Duodenal mucosa (tissue), 2 donors: ENCODE data around the gene HIVEP1.

Source experiments
- H3K27ac ChIP-seq: one replicate; pipeline ENCODE4 v1.7.0; 2013; ENCODE audit warnings: low read depth, low read length
- H3K27me3 ChIP-seq, 2 donors: one replicate each; pipeline ENCODE4 v1.7.0; 2013; ENCODE audit warnings: low read length in 2 of 2, control low read depth in 1 of 2; ENCODE audit not compliant: insufficient read depth in 2 of 2, control insufficient read depth in 1 of 2
- H3K36me3 ChIP-seq, 2 donors: one replicate each; pipeline ENCODE4 v1.7.0; 2013; ENCODE audit warnings: low read length in 2 of 2, control low read depth in 1 of 2; ENCODE audit not compliant: insufficient read depth in 2 of 2, control insufficient read depth in 1 of 2
- H3K4me1 ChIP-seq, 2 donors: one replicate each; pipeline ENCODE4 v1.7.0; 2013; ENCODE audit warnings: low read length in 2 of 2, control low read depth in 1 of 2; ENCODE audit not compliant: insufficient read depth in 2 of 2, control insufficient read depth in 1 of 2
- H3K4me3 ChIP-seq, 2 donors: one replicate each; pipeline ENCODE4 v1.7.0; 2013; ENCODE audit warnings: low read length in 2 of 2, low read depth in 1 of 2
- H3K9ac ChIP-seq, 2 donors: one replicate each; pipeline ENCODE4 v1.7.0; 2013; ENCODE audit warnings: low read length in 2 of 2, low read depth in 1 of 2
- H3K9me3 ChIP-seq, 2 donors: one replicate each; pipeline ENCODE4 v1.7.0; 2013; ENCODE audit warnings: low read length in 2 of 2, control low read depth in 1 of 2; ENCODE audit not compliant: control insufficient read depth in 1 of 2

Gene HIVEP1

DNA sequence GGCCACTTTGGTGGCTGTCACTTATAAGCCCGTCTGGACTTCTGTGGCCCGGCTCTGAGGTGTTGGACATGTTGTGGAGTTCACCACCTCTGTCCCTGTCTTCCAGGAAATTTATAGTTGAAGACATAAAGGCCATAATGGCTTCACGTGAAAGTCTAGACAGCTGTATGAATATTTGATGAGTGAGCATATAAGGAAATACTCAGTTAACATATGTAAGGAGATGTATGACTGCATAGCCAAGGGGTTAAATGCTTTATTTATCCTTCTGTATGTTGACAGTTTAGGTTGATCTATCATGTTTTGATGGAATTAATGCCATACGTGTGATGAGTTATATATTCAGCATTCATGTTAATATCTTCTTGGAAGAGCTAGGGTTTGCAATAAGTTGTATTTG is 16.1 kb downstream of the HIVEP1 start:
- peaks cover 0 to 12% of the 10 kb centered on the region in 2 donors for H3K4me1 ChIP-seq
- H3K27ac ChIP-seq, result no peak overlapping the region
- peaks cover 0 to 2% of the 10 kb centered on the region in 2 donors for H3K36me3 ChIP-seq
- H3K4me3 ChIP-seq, result no peak overlapping the region
- H3K9ac ChIP-seq, result no peak overlapping the region
- no peaks in the 10 kb centered on the region for H3K27me3 ChIP-seq
- H3K9me3 ChIP-seq, result no peaks in the 10 kb centered on the region

GRCh38 chr6:12029979-12030737 is 18.0 kb downstream of the HIVEP1 start:
- Histone ChIP-seq H3K27ac (no peak overlapping the region), H3K36me3 (peaks cover 0 to 2% of the 10 kb centered on the region in 2 donors), H3K27me3 (no peaks in the 10 kb centered on the region), H3K9ac (no peak overlapping the region), H3K9me3 (no peaks in the 10 kb centered on the region), H3K4me1 (peaks cover 0 to 10% of the 10 kb centered on the region in 2 donors), H3K4me3 (no peak overlapping the region)

DNA sequence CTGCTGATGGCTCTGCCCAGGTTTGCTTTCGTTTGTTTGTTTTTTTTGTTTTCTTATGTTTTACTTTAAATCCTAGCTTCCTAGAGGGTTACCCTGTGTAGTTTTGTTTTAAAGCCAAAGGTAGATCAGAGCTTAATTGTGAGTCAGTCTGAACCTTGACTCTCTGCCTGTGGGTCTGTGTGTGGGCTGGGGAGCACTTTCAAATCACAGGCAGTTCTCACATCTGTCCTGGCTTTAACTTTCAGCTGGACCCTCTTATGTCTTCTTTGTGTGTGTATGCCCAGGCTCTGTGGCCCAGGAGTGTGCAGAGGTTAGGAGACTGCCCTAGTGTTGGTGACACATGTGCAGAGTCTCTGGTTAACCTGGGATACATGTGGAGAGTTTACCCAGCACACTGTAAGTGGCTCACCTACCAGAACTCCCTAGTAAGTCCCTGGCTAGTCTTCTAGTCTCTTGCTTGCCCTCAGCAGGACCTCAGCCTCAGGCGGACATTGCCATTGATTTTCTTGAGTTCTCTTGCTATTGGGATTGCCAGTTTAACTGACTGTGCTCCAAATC is 19.0 kb downstream of the HIVEP1 start:
- no peaks in the 10 kb centered on the region for H3K27me3 ChIP-seq
- no peaks in the 10 kb centered on the region for H3K9me3 ChIP-seq
- no peak overlapping the region for H3K27ac ChIP-seq
- H3K9ac ChIP-seq, result no peak overlapping the region
- H3K4me1 ChIP-seq, result peaks cover 0 to 10% of the 10 kb centered on the region in 2 donors
- peaks cover 0 to 2% of the 10 kb centered on the region in 2 donors for H3K36me3 ChIP-seq
- H3K4me3 ChIP-seq, result no peak overlapping the region

GRCh38 chr6:12032783-12033573 is 20.9 kb downstream of the HIVEP1 start:
- Histone ChIP-seq H3K9ac (no peak overlapping the region), H3K27me3 (no peaks in the 10 kb centered on the region), H3K4me3 (no peak overlapping the region), H3K9me3 (no peaks in the 10 kb centered on the region), H3K27ac (no peak overlapping the region), H3K36me3 (no peaks in the 10 kb centered on the region), H3K4me1 (peaks cover 0 to 18% of the 10 kb centered on the region in 2 donors)

DNA sequence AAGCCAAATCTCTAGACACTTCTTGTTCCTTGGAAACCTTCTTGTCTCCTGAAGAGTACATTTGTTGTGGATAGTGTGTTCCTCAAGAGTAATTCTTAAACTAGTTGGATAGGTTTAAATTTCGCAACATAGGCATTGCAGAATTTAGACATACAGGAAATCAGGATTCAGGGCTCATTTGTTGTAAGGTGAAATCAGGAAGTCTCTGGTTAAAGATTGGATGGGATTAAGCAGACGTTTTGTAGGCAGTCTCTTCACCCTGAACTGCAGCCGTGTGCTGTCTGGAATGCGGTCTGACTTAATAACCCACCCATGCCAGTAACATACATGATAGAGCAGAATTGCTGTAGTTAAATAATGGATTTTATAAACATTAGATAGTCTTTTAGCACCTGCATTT is 21.7 kb downstream of the HIVEP1 start:
- H3K4me1 ChIP-seq, result peaks cover 0 to 18% of the 10 kb centered on the region in 2 donors
- H3K9me3 ChIP-seq, result no peaks in the 10 kb centered on the region
- H3K4me3 ChIP-seq, result no peak overlapping the region
- no peaks in the 10 kb centered on the region for H3K36me3 ChIP-seq
- no peaks in the 10 kb centered on the region for H3K27me3 ChIP-seq
- no peak overlapping the region for H3K27ac ChIP-seq
- H3K9ac ChIP-seq, result no peak overlapping the region

DNA sequence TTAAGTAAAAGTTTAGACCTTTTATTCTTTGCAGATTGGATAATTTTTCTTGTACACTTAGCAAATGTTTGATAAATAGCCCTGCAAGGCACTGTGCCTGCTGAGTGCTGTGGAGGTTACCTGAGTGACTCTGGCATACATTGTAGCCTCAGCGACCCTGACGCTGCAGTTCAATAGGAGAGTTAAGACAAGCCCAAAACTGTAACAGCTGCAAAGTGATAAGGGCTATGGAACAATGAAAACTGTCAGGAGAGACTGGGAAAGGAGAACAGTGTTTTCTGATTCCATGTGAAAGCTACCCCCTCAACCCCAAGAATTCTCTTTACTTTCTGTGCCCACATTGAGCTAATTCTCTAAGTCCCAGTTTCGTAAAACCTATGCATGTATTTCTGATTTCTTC is 22.2 kb downstream of the HIVEP1 start:
- no peaks in the 10 kb centered on the region for H3K36me3 ChIP-seq
- H3K27ac ChIP-seq, result no peak overlapping the region
- no peak overlapping the region for H3K9ac ChIP-seq
- H3K4me1 ChIP-seq, result peaks cover 0 to 18% of the 10 kb centered on the region in 2 donors
- H3K27me3 ChIP-seq, result no peaks in the 10 kb centered on the region
- no peak overlapping the region for H3K4me3 ChIP-seq
- H3K9me3 ChIP-seq, result no peaks in the 10 kb centered on the region

GRCh38 chr6:12034837-12035236 is 22.7 kb downstream of the HIVEP1 start:
- no peaks in the 10 kb centered on the region for H3K36me3 ChIP-seq
- H3K9ac ChIP-seq, result no peak overlapping the region
- no peak overlapping the region for H3K27ac ChIP-seq
- H3K4me1 ChIP-seq, result peaks cover 0 to 18% of the 10 kb centered on the region in 2 donors
- H3K9me3 ChIP-seq, result no peaks in the 10 kb centered on the region
- H3K27me3 ChIP-seq, result no peaks in the 10 kb centered on the region
- no peak overlapping the region for H3K4me3 ChIP-seq

GRCh38 chr6:12036766-12037165 is 24.7 kb downstream of the HIVEP1 start:
- Histone ChIP-seq H3K27ac (no peak overlapping the region), H3K4me3 (no peak overlapping the region), H3K9ac (no peak overlapping the region), H3K27me3 (no peaks in the 10 kb centered on the region), H3K9me3 (no peaks in the 10 kb centered on the region), H3K4me1 (peaks cover 0 to 12% of the 10 kb centered on the region in 2 donors), H3K36me3 (no peaks in the 10 kb centered on the region)

DNA sequence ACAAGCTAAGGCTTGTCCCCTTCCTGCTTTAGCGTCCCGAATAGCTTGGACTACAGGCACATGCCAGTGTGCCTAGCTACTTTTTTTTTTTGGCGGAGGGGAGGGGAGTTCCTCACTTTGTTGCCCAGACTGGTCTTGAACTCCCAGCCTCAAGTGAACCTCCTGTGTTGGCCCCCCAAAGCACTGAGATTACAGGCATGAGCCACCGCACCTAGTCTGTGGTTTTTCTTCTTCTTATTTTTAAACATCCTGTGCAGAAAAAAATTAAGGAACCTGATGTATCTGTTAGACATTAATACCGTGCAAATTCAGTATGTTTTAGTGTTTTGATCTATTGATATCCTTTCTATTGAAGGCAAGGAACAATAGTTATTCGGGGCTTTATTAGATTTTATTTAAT is 25.7 kb downstream of the HIVEP1 start:
- Histone ChIP-seq H3K36me3 (no peaks in the 10 kb centered on the region), H3K27ac (no peak overlapping the region), H3K27me3 (no peaks in the 10 kb centered on the region), H3K4me3 (no peak overlapping the region), H3K9ac (no peak overlapping the region), H3K9me3 (no peaks in the 10 kb centered on the region), H3K4me1 (peaks cover 0 to 12% of the 10 kb centered on the region in 2 donors)
